Stimulated activated CD4-positive, alpha-beta T cell treated with anti-CD3 and anti-CD28 coated beads, Interleukin-4, amount 100 ng/mL, for 24 hours (primary cell): ENCODE results near the gene TREM1.
A peak's percentile ranks its signal among the peaks of the same experiment; 100 is the strongest.
"Not testable (repeated sequence)": the region's sequence is repeated elsewhere in the genome, so short reads cannot be mapped to it uniquely, and the experiment has no call there.

Experiments
- DNase-seq: peaks from one replicate; pipeline ENCODE4 v3.0.0-alpha.2; 2020

Gene TREM1

DNA sequence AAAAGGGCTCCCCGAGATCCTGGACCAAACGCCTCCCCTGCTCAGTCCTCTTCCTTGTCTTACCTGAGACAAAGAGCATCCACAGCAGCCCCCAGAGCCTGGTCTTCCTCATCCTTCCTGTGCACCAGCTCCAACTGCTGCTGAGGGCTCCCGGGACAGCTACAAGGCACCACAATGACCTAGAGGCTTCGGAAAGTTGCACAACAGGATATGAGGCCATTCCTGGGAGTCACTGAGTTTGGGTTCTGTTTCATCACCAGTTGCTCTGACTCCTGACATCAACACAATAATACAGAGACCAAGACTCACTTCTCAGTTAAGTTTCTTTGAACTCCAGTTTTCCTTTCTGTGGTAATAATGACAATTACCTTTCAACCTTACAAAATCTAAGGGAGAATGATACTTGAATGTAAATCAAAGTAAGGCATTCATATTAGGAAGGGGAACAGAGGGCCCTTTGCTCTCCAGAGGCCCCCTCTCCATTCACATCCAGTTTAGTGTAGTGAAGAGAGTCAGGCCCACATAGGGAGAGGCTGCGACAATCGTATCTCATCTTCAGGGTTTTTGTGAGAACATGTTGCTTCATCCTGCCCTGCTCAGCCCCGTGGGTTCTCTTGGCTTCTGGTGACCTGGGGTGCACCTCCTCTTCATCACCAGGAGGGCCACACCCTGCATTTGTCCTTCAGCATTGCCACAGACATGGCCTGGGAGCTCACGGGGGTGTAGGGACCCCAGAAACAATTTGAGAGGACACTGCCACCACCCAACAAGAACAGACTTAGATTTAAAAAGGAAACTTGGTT lies at the start of gene TREM1:
Gene TREM1, minus strand, starts transcription at position 139 of the 803 bp plus-strand sequence. Its CDS starts 27 bp downstream, at position 112.
- DNase-seq, result no peak

DNA sequence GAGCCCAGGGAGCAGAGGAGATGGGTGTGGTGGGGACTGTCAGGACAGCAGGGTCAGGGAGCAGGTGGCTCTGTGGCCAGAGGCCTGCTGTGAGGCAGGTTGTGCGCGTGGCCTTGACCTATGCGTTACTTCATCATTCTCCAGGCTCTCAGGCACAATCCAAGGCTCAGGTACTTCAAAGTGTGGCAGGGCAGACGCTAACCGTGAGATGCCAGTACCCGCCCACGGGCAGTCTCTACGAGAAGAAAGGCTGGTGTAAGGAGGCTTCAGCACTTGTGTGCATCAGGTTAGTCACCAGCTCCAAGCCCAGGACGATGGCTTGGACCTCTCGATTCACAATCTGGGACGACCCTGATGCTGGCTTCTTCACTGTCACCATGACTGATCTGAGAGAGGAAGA lies 49.5 kb upstream of the TREM1 start:
- no peak for DNase-seq

DNA sequence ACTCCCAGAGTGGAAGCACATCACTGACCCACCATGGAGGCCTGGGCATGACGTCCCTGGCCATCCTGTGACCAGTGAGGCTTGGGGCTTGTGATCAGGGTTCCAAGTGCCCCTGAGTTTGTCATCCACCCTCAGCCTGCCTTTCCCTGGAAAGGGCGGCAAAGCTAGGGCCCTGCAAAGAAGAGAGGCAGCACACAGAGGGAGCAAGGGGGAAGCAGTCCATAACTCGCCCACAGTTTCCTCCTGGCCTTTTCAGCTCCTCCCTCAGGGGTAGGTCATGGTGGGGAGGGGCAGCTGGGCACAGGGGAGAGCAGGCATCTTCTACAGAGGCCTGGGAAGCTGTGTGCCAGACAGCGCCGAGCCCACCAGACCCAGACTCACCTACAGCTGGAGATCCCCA lies 48.8 kb upstream of the TREM1 start, which contains the start of gene NCR2:
Gene NCR2, plus strand, starts transcription at position 313 of the 400 bp plus-strand sequence. CDS start 269 bp downstream, outside the sequence.
- no peak for DNase-seq

DNA sequence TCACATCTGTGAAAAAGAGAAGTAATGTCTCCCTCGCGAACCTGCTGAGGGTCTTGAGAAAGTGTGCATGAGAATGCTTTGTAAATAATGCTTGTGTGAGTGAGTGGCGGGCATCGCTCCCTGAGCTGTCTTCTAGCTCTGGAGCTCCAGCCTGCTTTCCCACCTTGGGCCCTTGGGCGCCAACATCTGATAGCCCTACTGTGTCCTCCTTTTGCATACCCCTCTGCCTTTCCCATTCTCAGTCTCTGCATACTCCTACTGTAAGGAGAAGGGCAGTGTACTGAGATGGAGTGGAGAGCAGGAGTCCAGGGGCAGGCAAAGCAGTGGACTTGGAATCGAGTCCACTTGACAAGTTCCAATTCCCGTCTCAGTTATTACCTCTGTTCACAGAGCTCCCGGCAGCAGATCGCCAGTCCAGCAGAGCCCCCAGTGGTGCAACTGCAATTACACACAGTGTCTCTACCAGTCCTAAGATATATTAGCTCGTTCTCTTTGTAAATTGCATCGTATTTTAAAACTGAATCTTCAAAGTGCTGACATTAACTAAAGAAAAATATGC lies 48.1 kb upstream of the TREM1 start:
- no peak for DNase-seq

DNA sequence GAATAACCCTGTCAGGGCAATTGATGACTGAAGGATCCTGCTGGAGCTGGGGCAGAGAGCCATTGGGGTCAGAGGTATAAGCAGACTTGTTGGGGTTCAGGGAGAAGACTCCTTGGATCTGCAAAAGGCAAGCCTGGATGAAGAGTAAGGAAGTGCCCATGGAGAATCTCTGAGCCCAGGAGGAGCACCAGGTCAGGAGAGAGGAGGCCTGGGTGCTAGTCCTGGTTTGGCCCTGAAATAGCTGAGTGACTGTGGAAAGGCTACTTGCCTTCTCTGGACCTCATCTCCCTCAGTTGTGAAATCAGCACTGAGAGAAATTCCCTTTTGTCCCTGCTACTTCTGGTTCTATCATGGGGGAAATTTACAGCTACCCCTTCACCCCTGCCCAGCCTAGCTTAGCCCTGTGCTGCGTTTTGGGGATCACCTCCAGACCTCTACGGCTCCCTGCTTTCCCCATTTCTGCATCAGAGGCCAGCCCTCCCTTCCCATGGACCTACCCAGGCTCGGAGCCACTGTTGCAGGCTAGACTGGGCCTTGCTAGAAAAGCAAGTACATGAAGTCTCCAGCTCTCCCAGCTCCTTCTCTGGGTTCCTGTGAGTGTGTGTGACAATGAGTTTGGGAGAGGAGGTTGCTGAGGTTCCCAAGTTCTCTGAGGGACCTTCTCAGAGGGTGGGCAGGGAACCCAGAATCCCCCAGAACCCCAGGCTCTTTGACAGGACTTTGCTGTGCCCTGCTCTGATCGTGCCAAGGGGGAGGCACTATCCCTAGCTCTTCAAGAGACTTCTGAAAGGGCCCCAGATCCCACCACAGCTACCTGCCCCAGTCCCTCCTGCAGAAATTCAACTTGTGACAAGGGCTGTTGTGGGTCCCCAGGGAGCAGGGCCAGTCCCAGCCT lies 46.6 kb upstream of the TREM1 start:
- DNase-seq, result no peak

DNA sequence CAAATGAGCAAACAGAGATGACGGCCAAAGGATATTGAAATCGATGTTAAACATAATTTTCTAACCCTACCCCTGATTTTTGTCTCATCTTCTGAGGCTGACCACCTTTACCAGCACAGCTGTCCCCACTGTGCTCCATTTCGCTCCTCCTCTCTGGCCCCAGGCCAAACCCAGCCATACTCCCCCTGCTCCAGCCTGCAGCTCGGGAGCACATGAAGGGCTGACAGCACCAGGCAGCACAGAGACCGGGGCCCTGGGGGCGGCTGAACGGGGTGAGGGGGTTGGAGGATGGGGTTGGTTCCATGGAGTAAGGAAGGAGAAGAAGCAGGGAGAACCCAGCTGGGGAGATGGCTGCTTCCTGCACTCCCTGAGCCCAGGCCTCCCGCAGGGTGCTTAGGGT lies 45.8 kb upstream of the TREM1 start:
- DNase-seq, result no peak

DNA sequence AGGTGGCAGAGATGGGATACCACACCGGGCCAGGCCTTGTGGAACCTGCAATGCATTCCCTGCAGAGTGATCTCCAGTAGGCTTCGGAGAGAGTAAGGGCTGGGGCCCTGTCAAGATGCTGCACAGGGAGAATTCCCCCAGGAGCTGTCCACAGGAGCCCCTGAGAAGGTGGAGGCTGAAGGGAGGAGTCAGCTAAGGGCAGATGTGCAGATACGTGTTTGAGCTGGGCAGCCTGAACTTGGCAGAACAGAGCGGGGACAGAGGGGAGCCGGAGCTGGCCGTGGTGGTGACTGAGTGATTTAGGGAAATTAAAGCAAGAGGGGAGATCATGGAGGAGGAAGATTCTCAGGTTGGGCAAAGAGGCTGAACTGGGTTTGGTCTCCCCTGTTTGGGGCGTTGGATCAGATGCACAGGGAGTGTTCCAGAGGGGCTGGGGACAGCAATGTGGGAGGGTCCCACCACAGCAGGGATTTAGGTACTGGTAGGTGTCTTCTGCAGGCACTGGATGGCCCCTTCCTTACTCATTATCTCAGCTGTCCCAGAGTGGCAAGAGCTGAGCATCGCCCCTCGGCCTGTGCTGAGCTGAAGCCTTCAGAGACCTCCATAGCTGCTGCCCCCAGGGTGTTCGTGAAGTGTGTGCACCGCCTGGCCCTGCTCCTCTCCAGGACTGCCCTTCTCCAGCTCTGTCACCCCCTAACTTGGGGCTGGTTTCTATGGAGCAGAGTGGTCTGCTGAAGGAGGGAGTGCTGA lies 45.1 kb upstream of the TREM1 start:
- DNase-seq, result no peak

DNA sequence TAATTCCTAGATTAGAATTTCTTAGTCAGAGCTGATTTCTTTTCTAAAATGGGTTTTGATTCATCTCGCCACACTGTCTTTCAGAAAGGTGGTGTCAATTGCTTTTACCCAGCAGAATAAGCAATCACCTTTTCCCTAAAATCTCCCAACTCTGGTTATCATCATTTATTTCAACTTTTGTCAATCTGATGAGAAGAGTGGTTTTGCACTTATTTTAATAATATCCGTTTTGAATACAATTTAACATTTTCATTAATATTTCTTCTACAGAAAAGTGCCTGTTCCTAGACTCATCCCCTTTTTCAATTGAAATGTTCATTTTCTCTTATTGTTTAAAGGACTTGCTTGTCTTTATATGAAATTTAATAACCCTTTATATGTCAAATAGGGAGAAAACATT lies 40.7 kb upstream of the TREM1 start:
- DNase-seq, result no peak

DNA sequence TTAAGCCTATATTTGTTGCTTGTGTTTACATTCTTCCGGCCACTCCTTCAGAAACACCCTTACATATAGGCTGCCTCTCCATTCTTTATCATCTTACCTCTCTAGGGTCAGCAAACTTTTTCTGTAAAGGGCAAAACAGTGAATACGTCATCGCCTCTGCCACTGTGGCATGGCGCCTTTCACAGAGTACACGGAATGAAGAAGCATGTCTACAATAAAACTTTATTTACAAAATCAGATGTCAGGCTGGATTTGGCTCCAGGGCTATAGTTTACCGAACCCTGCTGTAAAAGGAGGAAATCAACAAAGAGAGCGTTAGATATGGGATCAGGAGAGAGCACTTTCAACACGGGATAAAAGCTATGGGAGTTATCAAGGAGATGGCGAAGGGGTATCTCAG lies 39.6 kb upstream of the TREM1 start:
- DNase-seq, result no peak

DNA sequence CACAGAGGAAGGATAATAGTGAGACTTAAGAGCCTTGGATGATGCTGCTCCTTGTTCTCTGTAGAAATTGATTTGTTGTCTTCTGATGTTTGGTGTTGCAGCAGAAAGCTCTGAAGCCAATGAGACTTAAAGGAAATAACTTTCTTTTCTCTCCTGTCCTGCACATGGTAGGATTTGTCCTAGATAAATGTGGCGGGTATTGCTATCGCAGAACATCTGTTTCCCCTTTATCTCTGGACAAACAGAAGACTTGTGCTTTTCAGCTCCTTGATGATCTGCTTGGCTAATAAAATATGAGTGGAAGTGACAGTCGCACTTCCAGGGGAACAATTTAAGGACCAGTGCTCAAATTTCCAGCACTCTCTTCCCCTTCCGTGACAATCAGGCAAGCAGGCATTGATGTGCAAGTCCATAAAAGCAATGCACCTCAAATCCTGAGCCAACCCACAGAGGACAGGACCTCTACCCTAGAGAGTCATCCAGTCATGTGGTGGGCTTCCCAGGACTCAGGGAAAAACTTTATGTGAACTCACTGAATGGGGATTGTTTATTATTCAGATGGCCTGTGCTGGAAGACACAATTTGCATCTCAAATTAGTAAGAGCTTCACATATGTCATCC lies 39.1 kb upstream of the TREM1 start:
- no peak for DNase-seq

DNA sequence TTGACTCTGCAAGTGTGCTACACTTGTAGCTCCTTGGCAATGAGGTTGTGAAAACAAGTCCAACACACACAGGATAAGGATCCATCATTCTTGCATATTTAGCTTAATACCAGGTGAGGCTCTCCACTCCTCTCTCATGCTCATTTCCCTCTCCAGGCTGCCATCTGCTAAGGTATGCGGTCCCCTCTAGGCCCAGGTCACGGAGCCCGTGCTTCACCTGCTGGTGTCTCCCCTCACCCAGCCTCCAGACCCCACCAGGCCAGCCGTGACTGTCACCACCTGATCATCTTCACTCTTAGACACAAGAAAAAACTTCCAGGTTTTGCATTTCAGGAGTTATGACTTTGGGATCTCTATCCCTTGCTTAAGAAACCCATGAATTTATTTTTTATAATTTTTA lies 34.7 kb upstream of the TREM1 start:
- DNase-seq, result no peak

DNA sequence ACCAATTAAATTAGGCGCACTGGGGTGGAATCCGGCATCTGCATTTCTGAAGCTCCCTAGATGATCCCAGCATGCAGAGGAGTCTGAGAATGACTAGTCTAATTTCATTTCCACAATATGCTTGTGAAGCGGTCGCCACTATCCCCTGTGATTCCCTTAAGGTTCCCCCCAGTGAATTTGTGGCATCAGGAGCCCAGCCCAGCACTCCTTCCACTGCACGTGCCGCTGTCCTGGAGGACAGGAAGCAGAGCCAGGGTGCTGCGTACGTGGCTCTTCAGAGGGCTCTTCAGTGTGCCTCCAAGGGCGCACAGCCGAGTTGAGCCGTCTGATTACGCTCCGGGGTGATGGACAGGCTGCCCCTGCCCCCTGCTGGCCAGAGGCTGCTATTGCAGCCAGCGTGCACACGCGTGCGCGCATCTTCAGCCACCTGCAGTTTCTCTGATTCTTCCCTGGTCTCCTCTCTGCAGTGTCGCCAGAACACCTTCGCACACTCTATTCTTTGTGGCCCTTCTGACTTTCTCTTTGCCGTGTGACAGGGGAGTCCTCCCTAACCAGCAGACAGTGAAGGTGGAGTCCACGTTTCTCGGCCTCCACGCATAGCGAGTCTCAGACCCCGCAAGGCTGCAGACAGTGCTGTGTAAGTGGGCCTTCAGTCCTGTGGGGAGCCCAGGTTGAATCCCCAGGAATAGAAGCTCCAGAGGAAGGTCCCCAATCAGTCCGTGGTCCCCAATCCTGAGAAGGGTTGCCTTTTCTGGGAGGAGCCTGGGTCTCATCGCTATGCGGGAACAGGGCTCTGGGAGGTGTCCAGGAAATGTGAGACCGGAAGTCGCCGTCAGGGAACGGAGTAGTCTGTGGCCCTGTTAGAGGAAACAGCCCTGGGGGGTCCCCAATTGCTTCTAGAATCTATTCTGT lies 32.4 kb upstream of the TREM1 start:
- peak; percentile 85 for DNase-seq

DNA sequence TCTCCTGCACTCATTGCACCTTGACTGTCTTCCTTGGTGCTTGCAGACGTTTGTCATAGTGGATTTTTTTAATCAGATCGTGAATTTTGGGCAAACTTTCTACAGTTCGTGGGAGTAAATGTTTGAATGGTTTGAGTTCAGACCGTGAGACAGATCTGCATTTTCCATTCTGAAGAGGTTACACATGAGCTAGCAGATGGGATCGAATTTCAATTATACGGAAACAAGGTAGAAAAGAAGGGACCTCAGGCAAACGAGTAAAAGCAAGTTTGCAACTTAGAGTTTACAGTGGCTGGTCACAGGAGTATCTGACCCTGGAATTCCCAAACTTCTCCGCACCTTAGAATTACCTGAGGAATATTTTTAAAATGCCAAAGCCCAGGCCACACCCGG lies 31.8 kb upstream of the TREM1 start:
- DNase-seq, result no peak

DNA sequence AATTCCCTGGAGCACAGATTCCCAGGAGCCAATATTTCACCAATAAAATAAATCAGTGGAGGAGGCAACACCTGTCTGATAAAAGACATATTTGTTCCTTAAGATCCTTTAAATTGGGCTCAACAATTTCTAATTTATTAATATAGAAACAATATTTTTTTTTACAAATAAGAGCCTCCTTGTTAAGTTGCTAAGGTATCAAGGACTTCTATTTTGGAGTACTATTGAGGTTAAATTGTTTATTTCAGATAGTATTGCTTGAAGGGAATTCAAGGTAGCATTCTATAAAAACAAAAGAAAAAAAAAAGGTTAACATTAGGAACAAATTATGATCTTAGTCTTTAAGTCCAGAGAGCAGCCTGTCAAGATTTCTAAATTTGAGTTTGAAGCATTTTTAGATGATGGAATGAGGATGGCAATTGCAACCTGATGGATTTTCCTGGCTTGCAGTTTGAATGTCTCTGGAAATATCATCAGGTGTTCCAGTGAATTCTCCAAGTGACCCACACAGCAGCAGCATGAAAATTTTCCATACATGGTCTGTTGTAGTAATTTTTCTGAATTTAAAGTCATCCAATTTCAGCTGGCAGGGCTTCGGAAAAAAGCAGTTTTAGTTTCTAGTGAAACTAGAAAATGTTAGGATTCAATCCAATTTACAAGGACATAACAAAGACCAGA lies 29.6 kb upstream of the TREM1 start:
- DNase-seq, result no peak

DNA sequence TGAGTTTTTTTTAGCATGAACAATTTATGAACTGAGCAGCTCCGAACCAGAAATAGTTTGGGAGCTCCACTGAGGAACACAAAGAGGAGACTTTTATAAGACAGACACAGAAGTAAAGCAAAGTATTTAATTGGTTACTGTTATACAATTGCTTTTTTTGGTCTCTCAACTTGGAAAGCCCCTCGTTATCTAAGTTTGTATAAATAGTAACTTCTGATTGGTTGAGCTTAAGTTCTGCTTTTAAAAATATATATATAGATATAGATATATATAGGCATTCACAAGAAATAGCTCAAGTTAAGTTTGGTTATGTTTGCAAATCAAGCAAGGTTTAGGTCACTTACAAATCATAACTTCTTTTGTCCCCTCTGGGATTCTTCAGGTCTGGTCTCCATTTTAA lies 28.7 kb upstream of the TREM1 start:
- DNase-seq, result no peak

DNA sequence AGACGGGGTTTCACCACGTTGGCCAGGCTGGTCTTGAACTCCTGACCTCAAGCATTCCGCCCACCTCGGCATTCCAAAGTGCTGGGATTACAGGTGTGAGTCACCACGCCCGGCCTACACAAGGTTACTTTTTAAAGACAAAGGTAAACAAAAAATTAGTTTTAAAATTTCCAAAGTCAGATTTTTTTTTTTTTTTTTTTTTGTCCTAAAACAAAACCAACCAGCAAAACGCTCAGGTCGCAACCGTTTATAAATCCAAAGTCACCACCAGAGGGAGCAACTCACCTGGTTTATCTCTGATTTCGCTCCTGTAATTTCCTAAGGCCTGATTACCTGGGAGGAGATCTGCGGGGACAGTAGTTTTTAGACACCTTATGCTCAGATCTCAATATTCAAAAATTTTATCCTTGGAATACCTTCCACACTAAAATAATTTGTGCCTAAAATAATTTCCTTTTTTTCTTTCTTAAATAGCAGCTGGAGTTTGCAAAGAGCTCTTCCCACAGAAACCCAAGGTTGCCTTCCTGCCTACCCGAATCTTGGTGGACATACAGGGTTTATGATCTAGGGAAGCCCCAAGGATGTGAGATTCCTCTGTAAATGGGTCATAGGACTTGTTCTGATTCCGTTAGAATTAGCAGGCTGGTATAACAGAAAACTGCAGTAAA lies 19.8 kb upstream of the TREM1 start:
- peak; percentile 54 for DNase-seq

DNA sequence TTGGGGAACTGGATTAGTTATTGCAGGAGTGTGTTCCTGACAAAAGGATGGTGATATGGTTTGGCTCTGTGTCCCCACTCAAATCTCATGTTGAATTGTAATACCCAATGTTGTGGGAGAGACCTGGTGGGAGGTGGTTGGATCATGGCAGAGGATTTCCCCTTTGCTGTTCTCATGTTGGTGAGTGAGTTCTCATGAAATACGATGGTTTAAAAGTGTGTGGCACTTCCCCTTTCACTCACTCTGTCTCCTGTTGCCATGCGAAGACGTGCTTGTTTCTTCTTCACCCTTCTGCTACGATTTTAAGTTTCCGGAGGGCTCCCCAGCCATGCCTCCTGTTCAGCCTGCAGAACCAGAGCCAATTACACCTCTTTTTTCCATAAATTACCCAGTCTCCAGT lies 16.2 kb upstream of the TREM1 start:
- DNase-seq, result no peak

DNA sequence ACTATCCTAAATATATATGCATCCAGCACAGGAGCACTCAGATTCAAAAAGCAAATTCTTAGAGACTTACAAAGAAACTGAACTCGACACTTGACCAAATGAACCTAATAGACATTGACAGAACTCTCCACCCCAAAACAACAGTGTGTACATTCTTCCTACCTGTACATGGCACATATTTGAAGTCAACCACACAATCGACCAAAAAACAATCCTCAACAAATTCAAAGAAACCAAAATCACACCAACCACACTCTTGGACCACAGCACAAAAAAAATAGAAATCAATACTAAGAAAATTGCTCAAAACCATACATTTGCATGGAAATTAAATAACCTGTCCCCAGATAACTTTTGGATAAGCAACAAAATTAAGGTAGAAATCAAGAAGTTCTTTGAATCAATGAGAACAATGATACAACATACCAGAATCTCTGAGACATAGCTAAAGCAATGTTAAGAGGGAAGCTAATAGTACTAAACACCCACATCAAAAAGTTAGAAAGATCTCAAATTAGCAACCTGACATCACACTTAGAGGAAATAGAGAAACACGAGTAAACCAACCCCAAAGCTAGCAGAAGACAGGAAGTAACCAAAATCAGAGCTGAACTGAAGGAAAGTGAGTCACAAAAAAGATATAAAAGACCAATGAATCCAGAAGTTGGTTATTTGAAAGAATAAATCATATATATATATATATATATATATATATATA lies 12.5 kb upstream of the TREM1 start:
- DNase-seq, result no peak

DNA sequence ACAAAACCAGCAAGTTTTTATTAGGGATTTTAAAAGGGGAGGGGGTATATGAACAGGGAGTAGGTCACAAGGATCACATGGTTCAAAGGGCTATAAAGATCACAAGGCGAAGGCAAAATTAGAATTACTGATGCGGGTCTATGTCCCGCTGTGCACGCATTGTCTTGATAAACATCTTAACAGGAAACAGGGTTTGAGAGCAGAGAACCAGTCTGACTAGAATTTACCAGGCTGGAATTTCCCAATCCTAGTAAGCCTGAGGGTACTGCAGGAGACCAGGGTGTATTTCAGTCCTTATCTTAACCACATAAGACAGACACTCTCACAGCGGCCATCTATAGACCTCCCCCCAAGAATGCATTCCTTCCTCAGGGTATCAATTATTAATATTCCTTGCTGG lies 10.8 kb upstream of the TREM1 start:
- DNase-seq, result not testable (repeated sequence)
